Left renal cortex interstitium (tissue), 4 donors: ENCODE measurements around the gene CCNY. TPM values are rescaled to one million over a fixed set of nuclear protein-coding genes. Genes with fewer than 3 reads are reported as not detected.

Source experiments
- DNase-seq, 4 donors: peaks; one replicate each; pipeline ENCODE4 v3.0.0-alpha.2; 2013; ENCODE audit warnings: low read depth in 4 of 4, low spot score in 2 of 4, missing footprints in 1 of 4
- polyA plus RNA-seq, 4 donors: library from polyadenylated mRNA; unstranded; fragments of 120-200 nt; gene quantifications; one replicate each; pipeline ENCODE4 v1.2.1, GENCODE V29; 2013; ENCODE audit not compliant: insufficient read length in 4 of 4

CCNY gene
- polyA plus RNA-seq, 4 donors = 87.1 to 120 (median 103) TPM

DNA sequence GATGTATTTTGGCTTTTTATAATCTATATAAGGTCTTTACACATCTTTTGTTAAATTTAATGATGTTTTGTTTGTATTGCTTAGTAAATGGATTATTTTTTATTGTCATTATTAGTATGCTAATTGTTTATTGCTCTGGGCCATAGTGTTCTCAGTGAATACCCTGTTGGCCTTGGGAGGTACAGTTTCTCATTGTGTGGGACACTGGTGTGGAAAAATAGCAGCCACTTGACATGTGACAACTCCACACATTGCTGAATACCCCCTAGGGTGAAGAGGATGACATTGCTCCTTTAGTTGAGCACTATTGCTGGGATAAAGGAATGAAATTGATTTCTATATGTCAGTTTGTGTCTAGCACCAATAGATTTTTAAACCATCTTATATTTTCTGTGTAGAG is 130.9 kb downstream of the CCNY start:
- no peak for DNase-seq

DNA sequence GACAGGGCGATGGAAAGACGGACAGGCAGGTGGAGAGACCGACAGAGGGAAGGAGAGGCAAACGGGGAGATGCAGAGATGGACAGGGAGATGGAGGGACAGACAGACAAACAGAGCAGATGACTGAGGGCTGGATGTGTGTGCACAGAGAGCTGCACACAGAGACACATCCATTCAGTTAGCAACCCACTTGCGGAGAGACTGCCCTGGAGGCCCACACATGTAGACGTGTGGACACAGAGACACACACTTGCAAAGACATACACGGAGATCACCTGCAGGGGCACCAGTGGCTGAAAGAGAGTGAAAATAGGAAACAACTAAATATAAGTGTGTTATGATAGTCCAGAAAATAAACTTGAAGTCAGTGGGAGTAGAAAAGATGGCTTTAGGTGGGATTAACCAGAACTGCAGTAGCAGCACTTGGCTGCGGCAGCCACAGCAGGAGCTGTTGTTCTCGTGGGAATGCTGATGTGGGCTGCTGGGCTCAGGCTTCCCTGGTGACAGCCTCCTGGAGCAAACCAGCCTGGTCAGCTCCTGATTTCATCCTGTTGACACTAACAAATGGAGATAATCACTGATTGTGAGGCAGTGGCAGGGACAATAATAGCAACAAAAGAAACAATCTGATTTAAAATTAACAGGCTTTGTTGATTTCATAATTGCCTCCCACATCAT is 134.1 kb downstream of the CCNY start:
- no peak for DNase-seq

DNA sequence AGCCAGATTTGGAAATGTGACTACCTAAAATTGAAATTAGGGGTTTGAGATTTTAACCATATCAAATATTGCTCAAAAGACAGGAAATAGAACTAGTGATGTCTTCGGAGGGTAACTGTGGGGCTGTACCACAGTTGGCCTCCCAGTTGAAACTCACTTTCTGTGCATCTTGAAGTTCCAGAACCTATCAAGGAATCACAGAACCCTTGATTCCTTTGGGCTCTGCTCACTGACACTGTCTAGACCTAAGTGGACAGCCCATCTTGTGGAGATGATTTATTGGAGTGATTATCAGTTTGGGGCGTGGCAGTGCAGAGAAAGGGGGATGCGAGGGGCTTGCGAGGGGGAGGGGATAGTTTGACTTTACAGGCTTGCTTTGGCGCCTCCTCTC is 134.6 kb downstream of the CCNY start:
- no peak for DNase-seq

DNA sequence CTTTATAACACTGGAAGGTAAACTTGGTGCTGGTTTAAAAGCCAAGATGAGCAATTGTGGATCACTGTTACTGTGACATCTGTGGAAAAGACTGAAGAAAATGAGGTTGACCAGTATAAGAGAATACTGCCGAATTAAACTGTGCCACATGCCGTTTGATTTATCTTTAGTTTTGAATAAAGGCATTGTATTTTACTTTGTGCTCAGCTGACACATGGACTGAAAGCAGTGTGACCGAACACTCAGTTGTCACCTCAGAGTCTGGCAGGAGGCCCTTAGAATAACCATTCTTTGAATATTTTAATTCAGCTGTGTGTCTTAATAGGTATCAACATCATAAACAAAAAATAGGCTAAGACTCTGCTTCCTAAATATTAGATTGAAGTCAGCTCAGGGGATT is 135.1 kb downstream of the CCNY start:
- no peak for DNase-seq

DNA sequence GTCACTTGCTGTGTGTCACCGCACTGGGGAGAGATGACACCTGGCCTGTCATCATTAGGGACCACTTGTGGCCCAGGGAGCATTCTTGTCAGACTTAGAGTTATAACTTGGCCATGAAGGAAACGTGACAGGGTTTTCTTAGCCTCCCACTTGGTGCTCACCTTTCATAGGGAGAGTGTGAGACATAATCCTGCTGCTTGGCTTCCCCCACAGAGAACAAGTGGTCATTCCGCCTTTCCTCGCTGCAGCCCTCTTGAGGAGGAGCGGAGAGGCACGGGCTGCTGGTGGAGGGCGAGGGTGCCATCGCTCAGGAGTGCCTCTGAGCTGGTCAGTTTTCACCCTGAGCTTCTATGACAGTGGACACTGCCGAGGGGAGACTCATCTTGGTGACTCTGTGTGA is 143.8 kb downstream of the CCNY start:
- DNase-seq = no peak

DNA sequence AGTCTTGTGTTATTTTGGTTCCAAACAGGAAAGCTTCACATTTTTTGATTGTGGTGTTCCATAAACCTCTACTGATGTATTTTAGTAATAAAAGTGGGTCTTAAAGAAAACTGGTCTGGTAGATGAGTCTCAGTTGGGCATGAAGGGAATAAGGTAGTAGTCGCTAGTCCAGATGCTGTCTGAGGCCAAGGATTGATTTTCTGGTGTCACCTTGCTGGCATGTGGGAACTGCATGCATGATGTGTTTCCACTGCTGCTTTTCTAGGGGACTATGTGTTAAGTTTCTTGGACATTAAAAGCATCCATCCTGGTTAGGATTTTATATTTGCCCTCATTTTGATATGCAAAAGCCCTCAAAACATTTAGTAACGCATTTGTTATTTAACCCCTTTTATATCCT is 145.1 kb downstream of the CCNY start:
- no peak for DNase-seq

DNA sequence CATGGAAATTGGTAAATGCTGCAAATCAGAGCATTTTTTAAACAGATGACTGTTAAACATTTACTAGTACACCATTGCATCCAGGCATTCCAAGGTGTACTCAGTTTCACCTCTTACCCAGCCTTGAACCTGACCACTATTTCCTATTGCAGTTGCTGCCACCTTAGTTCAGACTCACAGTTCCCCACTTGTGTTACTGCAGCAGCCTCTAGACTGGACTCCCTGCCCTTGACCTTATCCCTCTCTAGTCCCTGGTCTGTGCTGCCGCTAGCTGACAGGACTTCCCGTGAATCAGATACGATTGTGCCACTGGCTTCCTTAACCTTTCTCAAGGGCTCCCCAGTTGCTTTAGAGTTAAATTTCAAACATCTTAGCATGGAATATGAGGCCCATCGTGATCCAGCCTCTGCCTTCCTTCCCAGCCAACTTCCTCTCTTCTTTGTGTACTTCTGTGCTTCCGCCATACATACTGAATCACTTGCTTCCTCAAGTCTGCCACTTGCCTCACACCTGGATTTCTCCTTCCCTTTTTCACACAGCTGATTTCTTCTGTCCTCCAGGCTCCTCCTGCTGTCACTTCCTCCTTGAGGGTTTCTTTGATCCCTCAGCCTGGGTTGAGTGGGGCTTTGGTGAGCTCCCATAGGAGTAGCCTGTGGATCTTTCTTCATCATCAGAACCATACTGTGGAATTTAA is 150.1 kb downstream of the CCNY start:
- DNase-seq = no peak

DNA sequence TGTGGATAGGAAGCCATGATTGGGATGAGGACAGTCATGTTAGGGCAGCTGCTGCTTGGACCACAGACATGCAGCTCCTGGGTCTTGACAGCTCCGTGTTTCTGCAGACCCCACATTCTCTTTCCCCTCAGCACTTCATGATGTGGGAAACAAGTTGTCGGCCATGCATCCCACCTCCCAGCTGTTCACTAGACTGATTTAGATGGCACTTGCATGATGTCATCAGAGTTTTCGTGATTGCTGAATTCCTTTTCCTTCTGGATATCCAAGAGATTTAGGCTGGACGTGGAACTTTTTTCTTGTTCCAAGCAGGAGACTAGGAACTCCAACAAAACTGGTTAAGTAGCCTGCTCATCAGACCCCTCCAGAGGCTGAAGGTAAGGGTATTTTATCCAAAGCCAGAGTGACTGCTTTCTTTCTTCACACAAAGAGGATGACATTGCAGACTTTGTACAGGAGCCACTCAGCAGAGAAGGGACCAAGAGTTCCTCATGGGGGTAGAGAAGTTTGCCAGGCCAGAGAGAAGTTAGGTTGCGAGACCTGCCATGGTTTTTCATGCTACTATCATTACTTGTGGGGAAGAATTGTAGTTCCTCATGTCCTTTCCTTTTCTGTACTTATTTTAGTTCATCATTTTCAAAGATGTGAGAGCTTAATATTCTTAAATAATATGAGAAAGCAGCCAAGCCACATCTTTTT is 151.2 kb downstream of the CCNY start:
- DNase-seq = no peak

DNA sequence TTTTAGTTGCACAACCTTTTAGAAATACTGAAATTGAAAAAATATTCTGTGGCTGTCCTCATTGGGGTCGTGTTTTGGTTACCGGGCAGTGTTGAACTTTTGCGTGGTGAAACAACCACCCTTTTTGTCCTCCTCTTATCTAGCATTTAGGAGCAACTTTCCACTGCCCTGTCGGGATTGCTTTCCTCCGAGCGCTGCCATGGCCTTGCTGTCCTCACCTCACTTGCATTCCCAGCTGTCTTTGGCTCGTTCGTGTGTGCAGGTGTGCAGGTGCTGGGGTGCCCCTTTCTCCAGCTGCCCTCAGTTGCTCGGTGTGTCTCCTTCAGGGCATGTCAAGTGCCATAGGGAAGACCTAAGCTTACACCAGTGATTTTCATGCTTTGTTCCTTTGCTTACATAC is 151.9 kb downstream of the CCNY start:
- DNase-seq = no peak

DNA sequence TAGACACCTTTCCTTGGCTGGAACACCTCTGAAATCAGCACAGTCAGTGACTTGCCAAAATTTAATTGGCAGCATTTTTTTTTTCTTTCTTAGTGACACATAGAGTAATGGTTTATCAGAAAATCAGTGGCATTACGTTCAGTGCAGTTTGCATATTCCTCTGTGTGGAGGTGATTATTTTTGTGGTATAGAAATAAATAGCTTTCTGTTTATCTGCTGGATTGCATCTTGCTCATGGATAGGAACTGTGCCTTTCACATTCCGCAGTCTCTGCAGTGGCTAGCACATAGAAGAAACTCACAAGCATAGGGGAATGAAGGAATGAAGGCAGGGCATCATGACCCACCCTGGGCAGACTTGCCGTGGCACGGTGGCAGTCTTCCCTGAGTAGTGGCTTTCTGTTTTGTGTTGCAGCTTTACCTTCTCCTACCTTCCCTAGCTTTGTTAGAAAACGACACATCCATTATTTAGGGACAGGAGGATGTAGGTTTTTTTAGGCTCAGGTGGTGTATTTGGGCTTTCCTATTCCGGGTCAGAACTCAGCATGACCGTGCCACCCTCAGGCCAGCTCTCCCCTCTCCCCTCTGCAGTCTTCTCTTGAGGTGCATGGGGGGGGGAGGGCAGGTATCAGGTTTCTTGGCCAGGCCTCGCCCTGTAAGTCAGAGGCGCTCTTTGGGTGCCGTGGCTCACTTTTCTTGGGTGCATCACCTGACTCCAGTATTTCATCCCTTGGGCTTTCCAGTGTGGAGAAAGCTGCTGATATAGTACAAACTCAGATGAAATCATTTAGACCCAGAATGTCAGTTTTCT is 156.3 kb downstream of the CCNY start:
- no peak for DNase-seq

DNA sequence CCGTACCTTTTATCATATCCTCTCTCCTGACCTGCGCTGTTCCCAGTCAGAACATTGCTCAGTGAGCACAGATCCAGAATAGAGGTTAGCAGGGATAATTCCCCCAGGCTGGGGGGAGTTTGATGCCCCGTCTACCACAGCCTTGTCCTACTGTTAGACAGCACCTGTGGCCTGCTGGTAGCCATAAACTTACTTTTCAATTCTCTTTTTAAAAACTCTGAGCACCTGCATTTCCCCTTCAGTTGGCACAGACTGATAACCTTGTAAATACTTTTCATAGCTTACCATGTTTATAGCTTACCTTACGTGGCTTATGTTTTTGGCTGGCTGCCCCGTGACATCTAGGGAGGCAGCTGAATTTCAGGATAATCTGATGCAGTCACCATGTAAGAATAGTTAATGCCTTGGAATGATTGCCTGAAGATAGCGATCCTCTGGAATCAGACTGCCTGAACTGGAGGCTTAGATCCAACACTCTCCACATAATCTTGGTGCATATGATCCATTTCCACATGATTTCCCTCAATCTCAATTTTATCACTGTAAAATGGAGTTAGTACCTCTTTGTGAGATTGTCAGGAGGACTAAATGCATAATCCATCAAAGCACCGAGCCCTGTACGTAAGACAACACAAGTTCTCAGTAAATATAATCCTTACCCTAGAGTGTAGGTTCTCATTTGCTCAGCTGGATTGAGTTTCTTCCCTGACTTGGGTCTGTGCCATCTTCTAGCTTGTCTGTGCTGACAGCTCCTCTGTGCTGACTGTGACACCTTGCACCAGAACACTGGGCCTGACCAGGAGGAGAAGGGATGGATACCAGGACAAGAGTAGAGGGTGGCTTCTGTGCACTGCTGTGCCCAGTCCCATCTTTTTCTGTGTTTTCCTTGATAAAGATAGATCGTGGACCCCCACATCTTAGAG is 157.1 kb downstream of the CCNY start:
- DNase-seq = no peak

DNA sequence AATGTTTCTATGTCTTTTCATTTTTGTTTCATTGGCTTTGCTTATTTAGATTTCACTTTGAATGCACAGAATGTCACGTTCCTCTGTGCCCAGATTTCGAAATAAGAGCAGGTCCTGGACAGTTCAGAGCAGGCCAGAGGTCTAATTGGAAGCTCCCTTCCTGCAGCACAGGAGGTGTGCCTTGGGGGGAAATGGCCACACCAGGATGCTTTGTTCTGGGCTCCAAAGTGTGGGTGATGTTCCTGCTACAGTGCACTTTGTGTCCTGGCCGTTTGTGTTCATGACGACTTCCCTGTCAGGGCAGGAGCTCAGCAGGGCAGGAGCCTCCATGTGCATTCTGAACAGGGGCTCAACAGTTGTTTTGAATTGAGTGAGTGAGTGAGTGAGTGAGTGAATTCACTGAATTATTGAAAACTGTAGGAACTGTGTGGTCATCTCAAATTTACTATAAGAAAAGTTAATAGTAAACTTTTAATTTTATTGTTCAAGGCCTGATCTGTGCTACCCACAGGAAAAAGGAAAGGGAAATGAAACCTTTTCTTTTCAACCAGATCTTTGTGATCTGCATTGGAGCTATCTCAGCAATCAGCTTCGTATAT is 159.3 kb downstream of the CCNY start:
- DNase-seq = no peak

DNA sequence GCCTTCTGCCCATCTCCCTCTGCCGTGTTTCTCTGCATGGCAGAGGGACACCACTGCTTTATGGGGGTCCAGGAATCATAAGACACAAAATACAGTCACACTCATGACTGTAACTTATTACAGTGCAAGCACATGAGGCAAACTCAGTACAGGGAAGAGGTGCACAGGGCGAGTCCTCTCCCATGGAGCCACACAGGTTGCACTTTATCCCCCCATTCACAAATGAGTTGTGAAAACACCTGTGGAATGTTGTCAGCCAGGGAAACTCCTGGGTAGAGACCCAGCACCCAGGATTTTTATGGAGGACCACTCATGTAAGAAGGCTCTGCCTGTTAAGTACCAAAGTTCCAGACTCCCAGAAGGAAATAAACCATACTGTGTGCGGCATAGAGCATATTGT is 161.6 kb downstream of the CCNY start:
- no peak for DNase-seq

DNA sequence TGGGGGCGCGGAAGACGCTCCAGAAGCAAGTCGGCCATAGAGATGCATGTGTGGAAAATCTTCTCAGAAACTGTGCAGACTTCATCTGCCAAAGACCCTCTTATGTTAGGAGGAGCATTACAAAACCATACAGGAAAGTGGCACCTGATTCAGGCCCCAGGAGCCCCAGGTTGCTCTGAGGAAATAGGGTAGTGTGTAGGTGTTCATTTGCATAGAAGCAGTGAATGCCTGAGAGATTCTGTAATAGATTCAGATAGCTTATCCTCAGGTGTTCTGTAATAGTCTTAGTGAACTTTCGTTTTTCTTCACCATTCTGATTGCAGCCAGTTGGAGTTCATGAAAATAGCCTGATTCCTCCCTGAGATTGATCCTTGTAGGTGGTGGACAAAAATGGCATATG is 162.4 kb downstream of the CCNY start:
- DNase-seq = no peak

DNA sequence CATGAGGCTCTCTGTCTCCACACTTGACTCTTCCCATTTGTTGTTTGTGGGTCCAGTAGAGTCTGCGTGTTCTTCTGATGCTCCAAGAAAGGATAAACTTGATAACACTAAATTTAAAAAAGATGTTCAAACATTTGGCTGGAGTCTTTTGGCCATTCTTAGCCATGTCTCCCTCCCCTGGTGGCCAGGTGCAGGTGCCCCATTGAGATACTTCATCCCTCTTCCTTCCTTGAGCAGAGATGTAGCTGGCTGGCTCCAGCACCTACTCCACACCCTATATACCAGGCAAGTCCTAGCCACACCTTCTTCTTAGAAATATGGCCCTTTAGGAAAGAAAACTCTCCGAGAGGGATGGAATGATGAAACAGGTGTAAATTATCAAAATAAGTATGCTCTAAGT is 165.6 kb downstream of the CCNY start:
- DNase-seq = no peak

DNA sequence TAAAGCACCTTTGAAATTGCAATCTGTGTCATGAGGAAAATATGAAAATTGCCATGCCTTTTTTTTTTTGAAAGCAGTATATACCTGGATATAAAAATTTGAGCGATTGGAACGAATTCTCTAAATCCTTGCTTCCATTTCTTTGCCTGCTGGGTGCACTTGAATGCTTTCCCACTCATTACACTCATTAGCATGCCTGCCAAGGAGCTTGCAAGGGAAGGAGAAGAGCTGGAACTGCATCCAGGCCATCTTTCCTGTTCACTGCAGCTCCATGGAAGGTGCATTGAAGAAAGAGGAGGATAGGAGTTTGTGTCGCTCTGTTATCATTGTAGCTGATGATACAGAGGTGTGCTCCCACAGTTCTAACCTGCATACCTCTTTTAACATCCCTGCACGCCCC is 166.4 kb downstream of the CCNY start:
- DNase-seq = no peak

DNA sequence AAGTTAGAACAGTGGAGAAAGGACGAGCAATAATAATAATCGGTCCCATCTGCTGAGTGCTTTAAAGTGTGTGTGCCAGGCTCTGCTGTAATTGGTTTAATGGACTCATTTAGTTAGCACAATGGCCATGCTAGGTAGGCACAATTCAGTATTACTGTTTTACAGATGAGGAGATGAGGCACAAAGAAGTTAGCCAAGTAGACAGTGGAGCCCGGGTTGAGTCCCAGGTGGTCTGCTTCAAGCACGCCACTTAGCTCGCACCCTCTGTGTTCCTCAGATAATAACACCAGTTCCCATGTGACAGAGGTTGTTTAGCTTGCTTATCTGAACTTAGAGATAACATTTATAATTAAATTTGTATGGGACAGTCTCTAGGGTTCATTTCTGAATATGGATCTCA is 167.3 kb downstream of the CCNY start:
- no peak for DNase-seq

DNA sequence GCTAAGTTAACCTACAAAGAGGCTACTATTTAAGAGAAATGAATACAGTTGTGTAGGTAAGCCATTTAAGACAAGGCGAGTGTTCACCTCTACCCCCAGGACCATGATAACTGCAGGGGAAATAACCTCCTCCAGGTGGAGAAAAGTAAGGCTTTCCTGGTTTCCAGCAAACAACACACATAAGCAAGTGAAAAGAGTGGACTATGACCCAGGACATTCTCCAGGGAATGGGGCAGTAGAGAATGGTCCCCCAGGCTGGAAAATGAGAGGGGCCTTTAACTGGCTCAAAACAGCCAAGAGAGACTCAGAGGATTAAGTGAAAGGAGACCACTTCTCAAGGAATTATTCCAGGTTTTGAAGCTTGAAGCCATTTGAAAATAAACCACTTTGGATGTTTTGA is 167.8 kb downstream of the CCNY start:
- no peak for DNase-seq

DNA sequence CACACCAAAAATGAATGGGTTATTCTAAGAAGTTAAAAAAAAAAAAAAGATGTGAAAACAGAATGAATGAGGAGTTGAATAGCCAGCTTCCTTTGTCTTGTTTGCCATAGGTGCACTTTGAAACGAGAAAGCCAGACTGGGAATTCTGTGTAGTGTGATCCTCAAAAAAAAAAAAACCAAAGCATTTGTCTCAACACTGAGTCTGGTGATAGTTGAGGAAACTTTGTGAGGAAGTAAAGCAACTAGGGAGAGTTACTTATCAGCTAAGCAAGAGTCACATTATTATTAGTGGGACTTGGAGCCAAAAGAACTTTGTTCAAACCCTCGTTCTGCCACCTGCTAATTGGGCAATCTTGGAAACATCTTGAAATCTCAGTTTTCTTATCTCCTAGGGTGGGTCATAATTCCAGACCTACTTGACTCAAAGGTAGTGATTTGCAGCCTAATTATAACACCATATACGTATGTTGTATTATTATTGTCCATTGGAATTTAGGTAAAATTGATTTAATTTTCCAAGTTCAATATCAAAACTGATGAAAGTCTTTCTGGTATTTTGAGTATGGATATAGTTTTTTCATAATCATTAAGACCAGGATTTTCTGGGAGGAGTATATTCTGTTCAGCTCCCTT is 169.0 kb downstream of the CCNY start:
- DNase-seq = no peak
